SH-SY5Y (cell line): ENCODE results near the gene SPATS2L.

ENCODE experiments used
- GATA2 ChIP-seq: IDR thresholded peaks from 2 replicates; pipeline ENCODE4 v1.6.1; 2011; ENCODE audit warnings: mild to moderate bottlenecking, low read depth, low read length
- GATA3 ChIP-seq: IDR thresholded peaks from 2 replicates; pipeline ENCODE4 v1.6.1; 2011; ENCODE audit warnings: low read depth, mild to moderate bottlenecking, low read length, moderate library complexity

SPATS2L gene

DNA sequence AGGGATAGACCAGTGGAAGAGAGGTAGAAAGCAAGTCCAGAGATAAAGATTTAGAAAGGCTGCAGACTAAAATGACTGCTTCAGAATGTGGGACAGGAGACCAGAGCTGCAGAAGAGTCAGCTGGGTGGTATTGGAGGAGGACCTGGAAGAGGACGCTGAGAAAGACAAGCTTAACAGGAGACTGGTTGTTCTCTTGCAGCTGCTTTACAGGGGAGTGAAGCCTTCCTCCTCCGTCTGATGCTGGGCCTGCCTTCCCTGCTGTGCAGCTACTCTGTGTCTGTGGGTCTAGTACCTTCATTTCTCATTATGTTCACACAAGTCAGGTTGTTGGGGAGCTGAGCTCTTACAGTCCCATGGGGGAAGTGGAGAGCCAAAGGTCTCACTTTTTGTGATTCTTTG lies 35.7 kb downstream of the SPATS2L start:
- TF ChIP-seq GATA3, result no peak
- TF ChIP-seq GATA2, result no peak

DNA sequence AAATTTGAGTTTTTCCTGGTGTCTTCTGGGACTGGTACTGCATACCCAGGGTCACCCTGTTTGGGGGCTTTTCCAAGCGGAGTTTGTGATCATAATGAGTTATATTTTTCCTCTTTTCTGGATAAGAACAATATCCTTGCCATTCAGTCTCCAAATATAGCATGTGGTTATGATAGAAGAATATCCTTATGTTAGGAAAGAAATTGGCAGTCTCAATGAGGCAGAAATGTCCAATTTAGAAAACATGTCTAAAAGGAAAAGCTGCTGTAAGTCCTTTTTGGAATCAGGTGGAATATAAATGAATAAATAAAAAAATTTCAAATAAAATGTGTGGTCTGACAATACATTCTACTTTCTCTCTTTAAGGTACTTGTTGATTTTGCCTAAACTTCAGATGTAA lies 36.2 kb downstream of the SPATS2L start:
- TF ChIP-seq GATA3 (no peak), GATA2 (no peak)

DNA sequence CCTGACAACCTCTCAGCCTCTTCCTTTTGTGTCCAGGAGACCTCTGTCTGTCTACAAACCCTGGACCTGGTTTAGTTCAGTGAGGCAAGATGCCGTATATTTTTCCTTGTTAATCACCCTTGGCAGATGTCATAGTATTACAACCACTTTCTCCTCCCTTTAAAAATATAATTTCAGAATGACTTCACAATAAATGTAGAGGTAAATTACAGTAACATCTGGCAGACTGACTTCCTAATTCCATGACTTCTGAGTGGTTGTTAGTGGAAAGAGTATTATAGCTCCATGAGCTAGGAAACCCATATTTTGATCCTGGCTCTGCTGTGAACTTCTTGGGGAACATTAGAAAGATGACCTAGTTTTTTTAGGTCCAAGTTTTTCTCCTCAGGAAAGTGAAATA lies 39.5 kb downstream of the SPATS2L start:
- TF ChIP-seq GATA3 (no peak), GATA2 (no peak)

DNA sequence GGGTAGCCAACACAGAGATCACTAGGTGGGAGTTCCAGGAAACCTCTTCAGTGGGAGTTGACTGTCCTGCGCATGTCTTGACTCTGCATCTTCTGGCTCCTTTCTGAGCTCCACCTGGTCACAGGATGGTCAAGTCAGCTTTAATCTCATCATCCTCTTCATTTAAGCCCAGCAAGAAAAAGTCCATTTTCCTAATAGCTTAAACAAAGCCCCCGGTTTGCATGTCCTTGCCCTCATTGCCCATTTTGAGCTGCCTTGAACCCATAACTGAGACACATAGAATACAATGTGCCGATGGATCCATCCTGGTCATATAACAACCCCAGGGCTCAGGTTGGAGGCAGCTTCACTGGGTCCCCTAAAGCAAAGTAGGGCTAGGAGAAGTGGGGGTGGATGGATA lies 40.8 kb downstream of the SPATS2L start:
- no peak for TF ChIP-seq GATA3
- TF ChIP-seq GATA2, result no peak

DNA sequence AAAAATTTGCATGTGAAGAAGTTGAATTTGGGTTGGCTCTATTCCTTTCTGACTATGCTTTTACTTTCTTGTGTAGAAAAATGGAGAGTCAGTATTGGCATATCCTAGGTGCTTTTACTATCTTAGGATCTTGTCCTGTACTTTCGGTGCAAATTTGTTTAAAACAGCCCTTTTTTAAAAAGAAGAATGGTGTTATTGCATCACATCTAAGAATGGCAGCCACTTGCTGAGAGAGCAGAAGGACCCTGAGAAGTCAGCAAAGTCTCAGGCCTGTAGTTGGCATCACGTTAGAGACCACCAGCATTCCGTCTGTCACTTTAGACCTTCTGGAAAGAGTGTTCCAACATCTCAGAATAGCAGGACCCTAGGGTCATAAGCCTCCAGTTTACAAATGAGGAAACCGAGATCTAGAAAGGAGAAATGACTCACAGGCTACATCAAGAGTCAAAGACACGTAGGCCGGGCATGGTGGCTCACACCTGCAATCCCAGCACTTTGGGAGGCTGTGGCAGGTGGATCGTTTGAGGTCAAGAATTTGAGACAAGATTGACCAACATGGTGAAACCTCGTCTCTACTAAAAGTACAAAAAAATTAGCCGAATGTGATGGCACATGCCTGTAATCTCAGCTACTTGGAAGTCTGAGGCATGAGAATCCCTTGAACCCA lies 42.5 kb downstream of the SPATS2L start:
- no peak for TF ChIP-seq GATA3
- no peak for TF ChIP-seq GATA2

DNA sequence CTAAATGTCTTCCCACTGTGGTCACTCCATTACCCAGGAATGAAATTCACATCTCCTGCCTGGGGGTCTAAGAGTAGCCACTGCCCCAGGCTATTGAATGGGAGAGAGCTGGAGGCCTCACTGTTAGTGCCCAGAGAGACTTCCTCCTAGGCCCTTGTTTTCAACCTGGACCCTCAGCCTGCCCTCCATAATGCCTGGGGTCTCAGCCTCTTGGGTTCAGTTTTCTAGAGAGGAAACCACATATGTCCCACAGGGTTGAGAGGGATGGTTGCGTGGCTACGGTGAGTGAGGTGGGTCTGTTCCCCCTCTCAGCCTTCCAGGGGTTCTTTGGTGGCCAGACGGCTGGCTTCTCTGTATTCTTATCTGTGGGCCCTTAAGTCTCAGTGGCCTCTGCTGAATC lies 43.4 kb downstream of the SPATS2L start:
- no peak for TF ChIP-seq GATA2
- no peak for TF ChIP-seq GATA3

DNA sequence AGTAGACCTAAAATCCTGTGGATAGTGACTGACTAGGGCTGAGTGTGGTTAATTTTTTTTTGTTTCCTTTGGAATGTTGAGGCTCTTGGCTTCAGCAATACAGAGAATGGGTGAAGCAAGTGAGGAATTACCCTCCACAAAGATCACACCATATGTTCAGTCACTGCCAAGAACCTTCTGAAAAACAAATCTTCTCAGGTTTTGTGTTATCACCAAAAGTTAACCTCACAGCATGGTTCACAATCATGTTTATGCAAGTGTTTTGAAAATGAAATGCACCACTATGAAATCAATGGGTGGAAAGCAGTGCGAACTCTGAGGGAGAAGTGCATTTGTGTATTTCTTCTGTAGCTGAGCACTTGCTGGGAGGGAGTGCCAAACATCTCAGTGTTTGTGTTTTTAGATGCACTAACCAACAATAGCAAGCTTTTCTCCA lies 44.4 kb downstream of the SPATS2L start:
- no peak for TF ChIP-seq GATA2
- no peak for TF ChIP-seq GATA3

DNA sequence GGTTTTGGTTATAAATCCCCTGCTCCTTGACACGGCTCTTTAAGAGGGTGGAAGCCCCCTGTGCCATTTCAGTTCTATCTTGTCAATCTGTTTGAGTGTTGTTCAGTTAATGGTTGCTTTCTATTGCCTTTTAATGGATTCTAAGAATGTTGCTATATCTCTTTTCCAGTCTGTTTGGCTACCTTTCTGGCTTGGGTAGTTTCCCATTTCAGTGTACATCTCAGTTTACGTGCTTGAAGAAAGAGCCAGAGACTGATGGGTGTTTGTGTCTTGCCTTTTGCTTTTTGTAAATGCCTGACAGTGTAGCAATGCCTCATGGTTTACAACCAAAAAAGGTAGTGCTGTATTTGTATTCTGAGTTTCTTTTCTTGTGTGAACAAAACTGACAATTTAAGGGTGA lies 45.3 kb downstream of the SPATS2L start:
- no peak for TF ChIP-seq GATA3
- no peak for TF ChIP-seq GATA2

DNA sequence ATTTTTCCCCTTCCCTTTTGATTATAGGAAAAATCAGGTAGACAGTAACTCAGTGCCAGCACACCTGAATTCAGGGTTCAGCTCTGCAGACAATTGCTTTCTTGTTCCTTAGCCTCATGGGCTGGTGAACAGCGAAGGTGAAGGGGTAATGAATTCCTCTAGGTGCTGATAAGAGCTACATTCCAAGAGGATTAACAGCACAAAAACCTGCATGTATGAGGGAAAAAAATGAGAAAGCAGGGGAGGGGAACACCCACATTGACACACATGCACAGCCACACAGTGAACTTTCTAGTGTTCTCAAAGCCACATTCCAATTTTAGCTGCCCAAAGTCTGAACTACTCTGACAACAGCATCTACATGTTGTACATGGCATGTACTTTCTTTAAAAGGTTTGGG lies 46.1 kb downstream of the SPATS2L start:
- TF ChIP-seq GATA3 (no peak), GATA2 (no peak)

DNA sequence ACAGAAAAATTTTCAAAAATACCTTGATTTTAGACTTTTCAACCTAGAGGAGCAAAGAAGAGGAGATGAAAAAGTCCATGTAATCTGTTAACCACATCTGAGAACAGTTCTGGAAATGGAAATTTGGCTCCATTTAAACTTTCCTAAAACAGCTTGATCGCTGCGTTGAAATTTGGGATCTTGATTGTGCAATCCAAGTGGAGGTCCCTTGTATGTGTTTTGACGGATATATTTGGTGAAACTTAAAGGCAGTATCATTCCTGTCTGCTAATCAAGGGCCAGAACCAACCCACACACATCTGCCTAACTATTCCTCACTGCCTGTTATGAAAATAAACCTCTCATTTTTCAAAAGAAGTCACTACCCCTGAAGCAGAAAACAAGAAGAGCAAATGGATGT lies 46.6 kb downstream of the SPATS2L start:
- TF ChIP-seq GATA2, result no peak
- TF ChIP-seq GATA3, result no peak

DNA sequence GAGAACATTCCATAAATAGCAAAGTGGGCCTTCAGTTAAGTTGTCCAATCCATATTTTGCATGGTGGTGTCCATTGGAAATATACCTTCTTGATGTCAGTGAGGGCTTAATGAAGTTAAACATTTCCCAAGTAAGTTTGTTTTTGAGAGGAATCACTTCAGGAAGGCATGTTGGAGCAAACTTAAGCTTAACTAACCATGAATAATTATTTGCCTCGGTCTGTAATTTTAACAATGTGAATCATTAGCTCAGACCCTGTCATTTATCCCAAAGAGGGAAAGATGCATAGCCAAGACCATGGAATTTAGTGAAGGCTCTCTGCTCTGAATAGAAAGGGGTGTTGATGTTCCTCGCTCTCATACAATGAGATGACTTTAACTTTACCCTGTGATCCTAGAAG lies 47.4 kb downstream of the SPATS2L start:
- TF ChIP-seq GATA2, result no peak

DNA sequence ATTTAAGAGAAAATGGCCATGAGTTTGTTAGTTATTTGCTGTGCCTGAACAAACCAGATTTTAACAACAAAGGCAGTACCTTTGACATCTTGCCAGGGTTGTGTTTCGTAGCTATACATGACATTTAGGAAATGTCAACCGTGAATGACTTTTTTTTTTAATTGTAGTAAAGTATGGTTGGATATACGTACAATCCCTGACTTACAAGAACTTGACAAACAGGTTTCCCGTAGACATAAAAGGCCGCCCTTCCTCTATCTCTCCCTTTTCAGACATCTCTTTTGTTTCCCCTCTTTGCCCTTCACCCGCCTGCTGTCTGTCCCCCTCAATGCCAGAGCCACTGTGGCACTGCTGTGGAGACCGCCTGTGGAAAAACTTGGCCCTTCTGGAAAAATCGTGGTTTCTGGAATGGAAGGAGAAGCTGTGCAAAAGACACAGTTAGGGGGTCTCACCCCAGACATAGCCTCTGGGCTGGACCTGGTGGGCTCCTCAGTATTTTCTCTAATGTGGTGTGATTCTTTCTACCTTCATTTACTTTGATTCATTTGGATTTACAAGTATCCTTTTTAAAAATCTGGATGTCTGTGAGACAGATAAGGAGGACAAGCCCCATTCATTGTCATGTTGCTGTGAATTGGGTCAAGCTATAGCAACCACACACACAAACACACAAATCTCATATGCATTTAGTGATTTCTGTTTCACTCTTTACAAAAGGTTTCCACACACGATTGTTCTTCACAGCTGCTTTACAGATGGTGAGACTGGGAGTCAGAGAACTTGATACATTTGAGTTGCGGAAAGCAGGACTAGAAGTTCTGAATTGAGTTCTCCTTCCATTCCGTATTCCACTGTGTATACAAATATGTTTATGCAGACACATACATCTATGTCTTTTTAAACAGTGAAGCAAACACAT lies 48.6 kb downstream of the SPATS2L start:
- TF ChIP-seq GATA3, result no peak
- no peak for TF ChIP-seq GATA2

DNA sequence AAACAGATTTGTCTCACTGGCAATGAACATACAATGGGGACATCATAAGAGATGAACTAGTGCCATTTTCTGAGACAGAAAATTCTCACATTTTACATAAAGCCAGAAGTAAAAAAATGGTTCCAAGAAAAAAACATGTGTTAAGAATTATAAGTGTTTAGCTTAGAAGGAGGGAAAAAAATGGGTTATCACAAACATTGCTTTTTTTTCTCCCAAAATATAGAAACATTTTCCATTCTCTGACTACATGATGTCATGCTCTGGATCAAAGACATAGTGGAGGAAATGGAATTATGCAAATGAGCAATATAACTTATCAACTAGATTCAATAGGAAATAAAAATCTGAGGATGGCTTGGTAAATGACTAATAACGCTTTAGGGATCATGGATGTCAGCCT lies 49.8 kb downstream of the SPATS2L start:
- TF ChIP-seq GATA3 (no peak), GATA2 (no peak)

DNA sequence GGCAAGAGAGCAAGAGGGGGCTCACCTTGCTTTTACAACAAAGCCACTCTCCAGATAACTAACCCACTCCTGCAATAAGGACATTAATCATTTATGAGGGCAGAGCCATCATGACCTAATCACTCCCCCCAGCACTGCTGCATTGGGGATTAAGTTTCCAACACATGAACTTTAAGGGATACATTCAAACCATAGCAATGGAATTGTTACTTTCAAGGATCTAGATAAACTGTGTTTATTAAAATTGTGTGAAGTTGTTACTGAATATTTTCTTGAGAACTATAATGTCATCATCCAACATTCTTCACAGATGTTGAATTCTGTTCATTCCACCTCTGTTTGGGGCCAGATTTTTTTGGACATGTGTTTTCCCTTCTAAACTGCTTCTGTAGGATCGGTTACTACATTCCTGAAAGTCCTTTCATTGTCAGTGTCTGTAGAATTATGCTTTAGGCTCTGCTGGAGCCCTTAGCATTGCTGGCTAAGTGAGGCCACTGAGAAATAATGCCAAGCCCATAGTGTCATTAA lies 50.4 kb downstream of the SPATS2L start:
- TF ChIP-seq GATA2 (no peak), GATA3 (no peak)

DNA sequence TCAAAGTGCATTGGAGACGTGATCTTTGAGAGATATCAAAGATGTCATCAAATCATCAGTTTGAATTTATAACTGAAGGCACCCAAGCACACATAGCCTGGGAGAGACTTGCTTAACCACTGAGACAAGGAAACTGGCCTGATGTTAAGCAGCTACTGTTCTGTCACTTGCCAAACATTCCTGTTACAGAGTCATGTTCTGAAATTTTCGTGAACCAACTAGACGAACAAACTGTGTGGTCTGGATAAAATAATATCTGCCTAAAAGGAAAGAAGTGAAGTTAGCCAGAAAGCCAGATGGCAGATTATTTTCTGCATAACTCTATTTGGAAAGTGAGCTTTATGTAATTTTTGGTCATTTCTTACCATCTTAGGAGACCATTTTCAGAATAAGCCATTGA lies 51.4 kb downstream of the SPATS2L start:
- TF ChIP-seq GATA3 (no peak), GATA2 (no peak)
